IPS DF 19.7 (cell line): ENCODE data around the gene INO80C.

Experiments
- DNase-seq: peaks from one replicate; pipeline ENCODE4 v3.0.0-alpha.2; 2013; ENCODE audit warnings: low read depth, low spot score

Gene INO80C

DNA sequence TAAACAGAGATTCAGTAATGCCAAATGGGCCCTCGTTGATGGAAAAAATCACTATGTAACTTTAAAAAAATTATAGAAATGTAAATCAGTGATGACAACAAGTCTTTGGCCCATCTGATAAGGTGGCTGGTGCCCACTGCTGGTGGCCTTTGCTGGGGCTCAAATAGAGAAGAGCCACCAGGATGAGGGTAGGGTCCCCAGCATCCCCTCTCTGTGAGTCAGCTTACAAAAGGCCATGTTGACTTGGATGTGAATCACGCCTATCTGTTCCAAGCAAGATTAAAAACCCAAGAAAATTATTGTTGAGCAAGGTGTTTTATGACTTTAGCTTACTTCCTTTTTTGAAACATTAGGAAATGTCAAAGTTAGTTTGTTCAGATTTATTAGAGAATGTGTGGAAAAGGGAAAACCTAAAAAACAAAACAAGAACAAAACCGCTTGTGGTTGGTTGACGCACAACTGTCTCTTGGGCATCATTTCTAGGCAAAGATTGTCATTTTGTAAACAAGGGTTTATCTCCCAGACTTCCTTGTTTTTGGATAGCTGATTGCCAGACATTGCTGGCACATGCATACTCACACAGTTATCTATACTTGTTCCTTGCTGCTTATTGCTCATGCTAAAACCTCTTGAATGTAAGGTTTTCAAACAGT is 66.9 kb downstream of the INO80C start:
- DNase-seq, result no peak

DNA sequence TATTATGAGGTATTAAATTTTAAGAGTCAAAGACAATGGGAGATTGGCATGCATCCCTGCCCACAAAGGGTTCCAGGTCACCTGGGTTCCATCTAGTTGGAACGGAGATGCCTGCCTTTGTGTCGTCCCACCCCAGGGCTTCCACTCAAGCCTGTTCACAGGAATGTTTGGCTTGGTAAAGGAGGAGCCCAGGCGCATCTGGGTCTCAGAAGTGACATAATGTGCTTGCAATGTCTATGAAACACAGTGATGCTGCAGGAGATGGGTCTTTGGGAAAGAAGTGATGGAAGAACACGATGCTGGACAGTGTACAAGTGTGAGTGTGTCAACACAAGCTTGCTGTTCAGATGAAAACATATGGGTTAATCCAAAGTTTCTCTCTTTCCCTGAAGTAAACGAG is 71.0 kb downstream of the INO80C start:
- DNase-seq, result no peak

DNA sequence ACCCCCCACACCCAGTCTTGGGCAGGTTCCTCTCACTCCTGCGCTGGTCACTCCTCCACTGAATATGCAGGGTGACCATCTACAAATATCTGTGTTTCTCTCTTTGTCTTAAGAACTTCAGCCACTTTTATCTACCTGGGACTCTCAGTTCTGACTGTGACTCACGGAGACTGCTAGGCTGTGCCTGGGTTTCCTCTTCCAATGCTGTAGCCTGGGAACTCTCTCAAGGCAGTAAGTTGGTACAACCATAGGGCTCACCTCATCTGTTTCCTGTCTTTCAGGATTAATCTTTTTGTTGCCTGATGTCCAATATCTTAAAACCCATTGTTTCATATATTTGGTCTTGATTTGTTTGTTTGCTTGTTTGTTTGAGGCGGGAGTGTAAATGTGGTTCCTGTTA is 73.4 kb downstream of the INO80C start:
- DNase-seq, result no peak

DNA sequence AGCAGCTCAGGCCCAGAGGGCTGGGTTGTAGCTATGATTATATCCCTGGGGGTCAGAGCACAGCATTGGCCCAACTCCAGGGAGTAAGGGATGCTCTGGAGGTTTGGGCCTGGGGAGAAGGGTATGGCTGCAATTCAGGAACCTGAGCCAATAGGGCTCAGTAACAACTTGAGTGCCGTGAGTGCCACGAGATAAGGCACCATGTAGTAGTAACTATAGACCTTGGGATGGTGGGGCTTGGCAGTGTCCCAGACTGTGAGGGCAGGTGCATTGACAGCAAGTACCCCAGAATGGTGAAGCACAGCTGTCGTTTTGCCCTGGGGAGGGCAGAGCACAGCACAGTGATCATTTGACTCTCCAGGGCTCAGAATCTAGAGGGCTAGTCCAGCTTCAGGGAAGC is 75.5 kb downstream of the INO80C start:
- no peak for DNase-seq

DNA sequence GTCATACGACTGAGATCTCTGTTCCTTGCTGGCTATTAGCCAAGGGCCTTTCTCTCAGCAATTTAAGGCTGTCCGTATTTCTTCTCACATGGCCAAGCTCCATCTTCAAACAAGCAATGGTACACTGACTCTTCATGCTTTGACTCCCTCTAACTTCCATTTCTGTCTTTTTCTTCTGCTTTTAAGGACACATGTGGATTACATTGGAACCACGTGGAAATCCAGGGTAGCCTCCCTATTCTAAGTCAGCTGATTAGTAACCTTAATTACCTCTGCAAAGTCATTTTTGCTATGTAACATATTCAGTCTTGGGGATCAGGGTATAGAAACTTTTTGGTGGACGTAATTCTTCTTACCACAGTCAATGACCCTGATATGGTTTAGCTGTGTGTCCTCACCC is 79.2 kb downstream of the INO80C start:
- no peak for DNase-seq
